ENCODE data around the gene DUSP19.
"Not testable (repeated sequence)": the region's sequence is repeated elsewhere in the genome, so short reads cannot be mapped to it uniquely, and the experiment has no call there.

The DUSP19 gene, protein sequence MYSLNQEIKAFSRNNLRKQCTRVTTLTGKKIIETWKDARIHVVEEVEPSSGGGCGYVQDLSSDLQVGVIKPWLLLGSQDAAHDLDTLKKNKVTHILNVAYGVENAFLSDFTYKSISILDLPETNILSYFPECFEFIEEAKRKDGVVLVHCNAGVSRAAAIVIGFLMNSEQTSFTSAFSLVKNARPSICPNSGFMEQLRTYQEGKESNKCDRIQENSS
- 0.62 to 3.3 reads per million in 2 donors for total RNA-seq

DNA sequence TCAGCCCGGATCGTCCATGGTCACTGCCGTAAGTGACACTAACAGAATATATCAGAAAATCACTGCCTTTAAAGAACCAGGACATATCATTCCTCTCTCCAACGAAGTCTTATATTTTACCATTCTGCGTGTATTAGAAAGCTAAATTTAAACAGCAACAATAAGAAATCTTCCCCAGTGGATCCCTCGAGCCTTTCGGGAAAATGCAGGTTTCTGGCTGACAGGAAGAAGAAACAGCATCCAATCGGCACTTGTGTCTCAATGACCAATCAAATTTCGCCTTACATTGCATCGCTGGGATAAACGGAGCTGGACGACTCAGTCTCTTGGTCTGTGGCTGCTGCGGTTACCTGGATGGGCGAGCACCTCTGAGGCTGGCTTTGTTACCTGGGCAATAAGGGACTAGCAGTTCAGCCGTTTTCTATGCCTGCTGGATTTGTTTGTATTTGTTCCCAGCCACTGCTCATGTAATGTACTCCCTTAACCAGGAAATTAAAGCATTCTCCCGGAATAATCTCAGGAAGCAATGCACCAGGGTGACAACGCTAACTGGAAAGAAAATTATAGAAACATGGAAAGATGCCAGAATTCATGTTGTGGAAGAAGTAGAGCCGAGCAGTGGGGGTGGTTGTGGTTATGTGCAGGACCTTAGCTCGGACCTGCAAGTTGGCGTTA lies at the start of gene DUSP19:
Gene DUSP19 (plus strand): TSS at position 284 of the 675 bp plus-strand sequence. CDS start 187 bp downstream, at position 471.
- DNase-seq, result peak; percentile 21 to 84 (median 69)

GRCh38 chr2:183029219-183029618 lies 49.3 kb upstream of the DUSP19 start:
- DNase-seq, result no peak

GRCh38 chr2:183031911-183032794 lies 46.4 kb upstream of the DUSP19 start:
- DNase-seq, result no peak

- DNase-seq, result no peak
Measured at GRCh38 chr2:183033951-183034350, 44.6 kb upstream of the DUSP19 start.

DNA sequence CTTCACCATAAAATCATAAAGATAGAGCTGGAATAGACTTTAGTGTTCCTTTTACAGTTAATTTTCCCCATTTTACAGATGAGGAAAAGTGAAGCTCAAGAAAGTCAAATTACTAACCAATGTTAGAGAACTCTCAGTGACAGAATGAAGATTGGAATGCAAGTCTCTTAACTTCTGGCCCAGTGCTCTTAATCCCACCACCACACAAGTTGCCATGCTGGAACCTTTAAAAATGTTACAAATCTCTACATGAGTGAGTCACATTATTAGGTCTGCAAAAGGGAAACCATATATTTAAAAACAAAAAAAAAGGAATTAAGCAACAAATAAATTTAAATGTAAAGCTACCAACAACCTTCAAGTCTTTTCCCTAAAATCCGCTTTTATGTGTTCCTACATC lies 43.7 kb upstream of the DUSP19 start:
- DNase-seq, result no peak

DNA sequence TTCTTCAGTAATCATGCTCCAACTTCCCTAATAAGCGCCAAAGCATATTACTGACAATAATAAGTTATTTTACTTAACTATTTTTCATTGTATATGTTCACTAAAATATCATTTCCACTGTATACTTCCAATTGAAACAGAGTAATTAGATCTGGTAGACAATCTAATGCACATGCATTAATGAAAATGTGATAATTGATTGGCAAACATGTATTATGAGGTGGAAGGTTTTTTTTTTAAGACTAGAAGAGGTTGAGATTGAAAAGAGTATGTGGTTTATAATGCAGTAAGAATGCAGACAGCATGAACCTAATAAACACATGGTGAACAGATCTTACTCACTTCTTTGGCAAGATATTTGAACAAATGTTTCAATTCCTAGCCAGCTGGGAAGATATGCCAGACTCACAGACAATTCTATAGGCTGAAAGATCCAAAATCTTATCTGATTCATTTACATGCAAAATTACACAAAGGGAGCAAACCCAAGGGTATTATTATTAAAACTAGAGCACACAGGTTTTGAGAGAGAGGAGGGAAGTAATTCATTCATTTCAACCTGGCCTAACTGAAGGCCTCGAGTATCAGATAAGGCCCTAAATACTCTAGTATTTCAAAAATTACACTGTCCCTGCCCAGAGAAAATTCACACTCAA lies 43.1 kb upstream of the DUSP19 start:
- DNase-seq, result no peak

DNA sequence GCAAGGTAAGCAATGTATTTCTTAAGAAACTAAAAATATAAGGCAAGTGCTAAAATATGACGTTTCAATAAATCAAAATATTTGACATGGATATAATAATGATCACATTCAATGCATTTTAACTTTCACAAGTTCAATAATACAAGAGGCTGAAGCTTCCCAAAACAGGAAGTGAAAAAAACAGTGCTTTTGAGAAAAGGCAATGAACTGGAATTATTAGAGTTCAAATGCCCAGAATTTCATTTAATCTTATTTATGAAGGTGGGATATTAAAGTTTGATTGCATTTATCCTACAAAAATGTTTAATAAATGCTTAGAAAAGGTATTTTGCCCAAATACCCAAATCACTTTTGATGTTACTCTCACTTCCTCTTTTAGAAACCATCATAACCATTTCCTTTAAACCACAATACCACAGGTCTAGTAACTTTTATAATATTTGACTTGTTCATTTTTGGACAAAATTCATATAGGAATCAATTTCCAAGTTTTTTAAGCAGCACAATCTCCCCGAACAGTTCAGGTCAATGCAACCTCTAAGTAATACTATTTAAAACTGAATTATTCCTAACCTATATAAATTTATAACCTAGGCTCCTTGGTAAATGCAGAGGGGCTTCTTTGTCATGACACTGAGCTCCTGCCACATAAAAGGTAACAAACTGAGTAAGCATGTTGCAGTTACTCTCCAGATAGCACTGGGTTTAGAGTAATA lies 42.4 kb upstream of the DUSP19 start:
- DNase-seq, result peak in 2 of 5 experiments; percentile 34 to 52

DNA sequence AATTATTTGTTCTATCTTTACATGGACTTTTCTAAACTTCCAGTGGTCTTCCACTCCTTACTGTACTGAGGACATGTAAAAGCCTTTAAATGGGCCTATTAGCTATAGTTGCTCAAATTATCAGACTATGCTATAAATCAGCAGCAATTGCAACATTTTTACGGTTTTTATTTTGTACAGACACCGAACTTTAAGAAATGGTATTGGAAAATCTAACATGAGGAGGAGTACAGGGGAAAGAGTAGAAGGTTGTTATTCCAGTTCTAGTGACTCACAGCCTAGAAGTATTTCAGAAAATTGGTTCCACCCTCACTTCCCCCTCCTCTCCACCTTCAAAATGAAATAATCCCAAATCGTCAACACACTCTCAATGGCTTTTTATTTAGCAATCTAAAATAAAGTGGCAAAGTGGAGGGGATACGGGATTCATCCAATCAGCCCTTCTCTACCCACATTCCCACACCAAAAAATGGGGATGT lies 41.4 kb upstream of the DUSP19 start:
- no peak for DNase-seq

- DNase-seq, result peak in 2 of 5 experiments; percentile 31 to 70
Measured at GRCh38 chr2:183037553-183038340, 40.8 kb upstream of the DUSP19 start.

GRCh38 chr2:183038341-183039300 lies 39.9 kb upstream of the DUSP19 start, which contains the start of gene NCKAP1:
Gene NCKAP1 (minus strand): TSS chr2:183038457. CDS start chr2:183038099, 358 bp downstream.
- DNase-seq, result peak; percentile 74 to 86 (median 81)

DNA sequence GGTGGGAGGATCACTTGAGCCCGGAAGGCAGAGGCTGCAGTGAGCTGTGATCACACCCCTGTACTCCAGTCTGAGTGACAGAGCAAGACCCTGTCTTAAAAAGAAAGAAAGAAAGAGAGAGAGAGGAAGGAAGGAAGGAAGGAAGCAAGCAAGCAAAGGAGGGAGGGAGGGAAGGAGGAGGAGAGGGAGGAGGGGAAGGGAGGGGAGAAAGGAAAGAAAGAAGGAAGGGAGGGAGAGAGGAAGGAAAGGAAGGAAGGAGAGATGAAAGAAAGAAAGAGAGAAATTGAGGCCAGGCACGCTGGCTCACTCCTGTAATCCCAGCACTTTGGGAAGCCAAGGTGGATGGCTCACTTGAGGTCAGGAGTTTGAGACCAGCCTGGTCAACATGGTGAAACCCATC lies 37.9 kb upstream of the DUSP19 start:
- DNase-seq, result no peak

DNA sequence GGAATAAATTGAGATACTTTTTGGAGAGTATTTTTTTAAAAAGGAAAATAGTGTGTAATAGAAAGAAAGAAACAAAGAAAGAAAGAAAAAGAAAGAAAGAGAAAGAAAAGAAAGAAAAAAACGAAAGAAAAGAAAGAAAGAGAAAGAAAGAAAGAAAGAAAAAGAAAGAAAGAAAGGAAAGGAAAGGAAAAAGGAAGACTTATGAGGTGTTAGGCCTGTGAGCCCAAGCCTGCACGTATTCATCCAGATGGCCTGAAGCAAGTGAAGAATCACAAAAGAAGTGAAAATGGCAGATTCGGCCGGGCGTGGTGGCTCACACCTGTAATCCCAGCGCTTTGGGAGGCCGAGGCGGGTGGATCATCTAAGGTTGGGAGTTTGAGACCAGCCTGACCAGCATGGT lies 35.0 kb upstream of the DUSP19 start:
- DNase-seq, result not testable (repeated sequence)

- DNase-seq, result not testable (repeated sequence)
Measured at GRCh38 chr2:183047486-183048125, 30.9 kb upstream of the DUSP19 start.

- no peak for DNase-seq
Measured at GRCh38 chr2:183049420-183049819, 29.1 kb upstream of the DUSP19 start.

DNA sequence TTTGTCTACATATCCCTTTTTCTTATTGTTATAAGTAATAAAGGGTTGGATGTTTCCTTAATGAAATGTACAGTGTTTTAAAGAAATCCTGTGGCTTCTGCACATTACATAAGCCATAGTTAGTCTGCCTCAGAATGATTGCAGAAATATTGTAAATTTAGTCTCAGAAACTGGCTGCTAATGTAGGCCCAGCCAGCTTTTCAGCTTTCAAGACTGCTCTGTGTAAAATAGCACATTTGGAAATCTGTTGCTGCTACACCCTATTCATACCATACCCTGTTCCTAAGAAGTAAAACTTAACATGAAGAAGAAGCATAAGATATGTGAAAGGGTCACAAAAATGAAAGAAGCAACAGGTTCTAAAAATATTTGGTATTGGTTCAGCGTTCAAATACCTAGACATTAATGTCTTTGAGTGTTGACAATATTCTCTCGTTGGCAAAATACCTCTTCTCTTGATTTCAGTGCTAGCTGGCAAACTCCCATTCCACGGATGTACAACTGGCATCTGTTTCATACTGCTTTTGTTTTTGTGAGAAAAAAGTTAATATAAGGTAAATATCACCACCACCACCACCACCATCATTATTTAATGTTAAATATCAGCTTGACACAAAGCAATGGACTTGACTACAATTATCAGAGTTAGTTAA lies 21.1 kb upstream of the DUSP19 start:
- DNase-seq, result no peak

- DNase-seq, result no peak
Measured at GRCh38 chr2:183059561-183059960, 19.0 kb upstream of the DUSP19 start.

GRCh38 chr2:183060571-183061231 lies 17.8 kb upstream of the DUSP19 start:
- DNase-seq, result no peak

DNA sequence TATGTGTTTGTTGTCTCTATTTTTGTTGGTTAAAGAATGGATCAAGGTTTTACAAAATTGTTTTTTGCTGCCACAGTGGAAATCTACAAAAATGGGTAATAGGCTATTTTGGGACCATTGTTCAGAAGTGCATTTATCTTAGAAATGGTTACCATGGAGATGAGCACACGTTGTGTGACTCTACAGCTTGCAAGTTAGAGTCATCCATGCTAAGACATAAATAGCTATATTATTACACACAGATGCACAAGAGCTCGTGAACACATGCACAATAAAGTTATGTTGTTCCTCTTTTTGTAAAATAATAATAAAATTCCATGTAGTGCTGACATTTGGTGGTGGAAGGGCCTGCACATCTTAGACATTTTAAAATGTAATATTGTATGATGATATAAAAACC lies 15.5 kb upstream of the DUSP19 start:
- no peak for DNase-seq

Measured in T-helper 2 cell (primary cell).